Hematopoietic multipotent progenitor cell (in vitro differentiated cells): Measurements from ENCODE around the gene ZXDB. TPM values are rescaled to one million over a fixed set of nuclear protein-coding genes. Genes with fewer than 3 reads are reported as not detected.
A peak's percentile ranks its signal among the peaks of the same experiment; 100 is the strongest.
"Not testable (repeated sequence)": the region's sequence is repeated elsewhere in the genome, so short reads cannot be mapped to it uniquely, and the experiment has no call there.

Experiments used
- DNase-seq, 3 donors: peaks; one replicate each; pipeline ENCODE4 v3.0.0-alpha.2; 2011 to 2015; ENCODE audit warnings: low read depth in 2 of 3, low spot score in 2 of 3
- total RNA-seq: library from RNA; depleted of rRNA; stranded (reverse); fragments of >200 nt; gene quantifications from one replicate; pipeline ENCODE4 v1.2.3, GENCODE V29; 2012

ZXDB gene
- total RNA-seq = 15.1 TPM

GRCh38 chrX:57591284-57592159 is at the start of gene ZXDB:
TSS of gene ZXDB (plus strand) at chrX:57592011. CDS start at chrX:57592049, 38 bp downstream.
- DNase-seq = peak; percentile 16 to 44 (median 27)

GRCh38 chrX:57565198-57565597 is 26.6 kb upstream of the ZXDB start:
- no peak for DNase-seq

GRCh38 chrX:57573754-57574153 is 18.1 kb upstream of the ZXDB start:
- DNase-seq = peak in 2 of 3 donors; percentile 23 to 57

DNA sequence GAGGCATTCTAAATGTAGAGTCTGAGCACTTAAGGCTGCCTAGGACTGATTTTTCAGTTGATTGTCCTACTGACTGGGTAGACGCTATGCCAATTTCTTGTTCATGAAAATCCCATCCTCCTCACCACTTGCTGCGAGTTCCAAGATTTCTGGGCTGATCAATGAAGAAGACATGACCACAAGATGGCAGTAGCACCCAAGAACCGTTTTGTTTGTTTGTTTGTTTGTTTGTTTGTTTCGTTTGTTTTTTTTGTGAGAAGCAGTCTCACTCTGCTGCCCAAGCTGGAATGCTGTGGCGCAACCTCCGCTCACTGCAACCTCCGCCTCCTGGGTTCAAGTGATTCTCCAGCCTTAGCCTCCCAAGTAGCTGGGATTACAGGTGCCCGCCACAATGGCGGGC is 8.9 kb upstream of the ZXDB start:
- not testable (repeated sequence) for DNase-seq

DNA sequence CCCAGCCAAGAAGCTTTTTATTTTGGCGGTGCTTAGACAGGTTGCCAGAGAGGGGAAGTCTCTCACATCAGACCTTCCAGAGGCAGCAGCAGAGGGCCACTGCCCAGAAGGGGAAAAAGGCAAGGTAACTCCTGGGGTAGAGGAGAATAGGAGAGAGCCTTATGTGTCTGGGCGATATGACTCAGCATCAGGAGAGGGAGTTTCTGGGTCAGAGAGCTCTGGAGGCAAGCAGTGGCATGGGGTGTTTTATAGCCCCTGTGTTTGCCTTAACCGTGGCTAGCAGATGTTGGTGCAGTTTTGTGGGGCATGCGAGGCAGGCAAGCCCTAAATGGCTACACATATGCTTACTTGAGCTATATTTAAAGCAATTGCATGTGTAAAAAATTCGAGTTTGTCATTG is 8.3 kb upstream of the ZXDB start:
- no peak for DNase-seq

GRCh38 chrX:57586360-57586759 is 5.5 kb upstream of the ZXDB start:
- no peak for DNase-seq

DNA sequence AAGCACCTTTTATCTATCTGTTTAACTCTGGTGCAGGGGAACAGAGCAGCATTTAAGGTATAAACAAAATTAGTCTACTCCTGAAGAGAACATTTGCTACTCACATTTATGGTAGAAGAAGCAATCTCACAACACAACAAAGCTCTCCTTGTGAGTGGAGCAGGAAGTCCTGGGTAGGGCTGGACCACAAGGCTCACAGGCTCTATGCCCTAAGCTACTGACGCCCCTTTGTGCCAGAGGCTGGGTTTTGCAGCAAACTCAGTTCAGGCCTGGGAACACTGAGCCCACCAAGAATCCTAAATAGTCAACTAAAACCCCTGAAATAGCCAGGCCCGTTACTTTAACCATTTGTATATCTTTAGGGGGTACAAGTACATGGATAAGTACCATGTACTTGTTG is 4.7 kb upstream of the ZXDB start:
- no peak for DNase-seq

- peak in 1 of 3 donors; percentile 14 for DNase-seq
These were observed 4.2 kb upstream of the ZXDB start for GRCh38 chrX:57587607-57588006.

- peak in 2 of 3 donors; percentile 17 to 35 for DNase-seq
These were observed 516 bp downstream of the ZXDB start for GRCh38 chrX:57592160-57592893.

GRCh38 chrX:57592894-57593215 is 1.0 kb downstream of the ZXDB start:
- peak in 2 of 3 donors; percentile 31 to 57 for DNase-seq

- DNase-seq = peak in 2 of 3 donors; percentile 22 to 53
These were observed 3.6 kb downstream of the ZXDB start for GRCh38 chrX:57595381-57595811.

GRCh38 chrX:57596109-57596508 is 4.3 kb downstream of the ZXDB start:
- DNase-seq = no peak

GRCh38 chrX:57596516-57596915 is 4.7 kb downstream of the ZXDB start:
- no peak for DNase-seq

DNA sequence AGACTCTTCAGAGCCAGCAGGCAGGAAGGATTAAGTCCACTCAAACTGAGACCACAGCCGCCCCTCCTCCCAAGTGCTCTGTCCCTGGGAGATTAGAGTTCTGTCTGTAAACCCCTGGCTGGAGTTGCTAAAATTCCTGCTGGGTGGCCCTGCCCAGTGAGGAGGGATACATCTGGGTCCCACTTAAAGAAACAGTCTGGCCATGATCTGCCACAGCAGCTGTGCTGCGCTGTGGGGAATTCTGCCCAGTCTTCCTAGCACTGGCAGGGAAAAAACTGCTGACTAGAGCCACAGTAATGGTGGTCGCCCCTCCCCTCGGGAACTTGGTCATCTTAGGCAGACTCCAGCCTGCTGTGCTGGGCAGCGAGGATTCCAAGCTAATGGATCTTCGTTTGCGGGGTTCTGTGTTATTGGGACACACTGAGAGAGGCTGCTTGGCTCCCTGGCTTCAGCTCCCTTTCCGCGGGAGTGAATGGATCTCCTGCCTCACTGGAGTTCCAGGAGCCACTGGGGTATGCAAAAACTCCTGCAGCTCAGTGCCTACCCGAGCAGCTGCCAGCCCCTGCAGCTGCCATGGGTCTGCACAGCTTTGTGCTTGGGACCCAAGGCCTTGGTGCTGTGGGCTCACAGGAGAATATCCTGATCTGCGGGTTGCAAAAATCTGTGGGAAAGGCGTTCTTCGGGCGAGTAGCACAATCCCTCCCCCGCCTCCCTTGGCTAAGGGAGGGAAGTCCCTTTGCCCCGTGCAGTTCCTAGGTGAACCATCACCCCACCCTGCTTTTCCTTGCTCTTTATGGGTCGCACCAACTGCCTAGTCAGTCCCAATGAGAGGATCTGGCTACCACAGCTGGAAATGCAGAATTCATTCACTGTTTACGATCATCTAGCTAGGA is 15.7 kb downstream of the ZXDB start:
- DNase-seq = no peak

DNA sequence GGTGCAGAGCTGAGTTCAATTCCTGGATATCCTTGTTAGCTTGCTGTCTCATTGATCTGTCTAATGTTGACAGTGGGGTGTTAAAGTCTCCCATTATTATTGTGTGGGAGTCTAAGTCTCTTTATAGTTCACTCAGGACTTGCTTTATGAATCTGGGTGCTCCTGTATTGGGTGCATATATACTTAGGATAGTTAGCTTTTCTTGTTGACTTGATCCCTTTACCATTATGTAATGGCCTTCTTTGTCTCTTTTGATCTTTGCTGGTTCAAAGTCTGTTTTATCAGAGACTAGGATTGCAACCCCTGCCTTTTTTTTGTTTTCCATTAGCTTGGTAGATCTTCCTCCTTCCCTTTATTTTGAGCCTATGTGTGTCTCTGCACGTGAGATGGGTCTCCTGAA is 21.5 kb downstream of the ZXDB start:
- not testable (repeated sequence) for DNase-seq

DNA sequence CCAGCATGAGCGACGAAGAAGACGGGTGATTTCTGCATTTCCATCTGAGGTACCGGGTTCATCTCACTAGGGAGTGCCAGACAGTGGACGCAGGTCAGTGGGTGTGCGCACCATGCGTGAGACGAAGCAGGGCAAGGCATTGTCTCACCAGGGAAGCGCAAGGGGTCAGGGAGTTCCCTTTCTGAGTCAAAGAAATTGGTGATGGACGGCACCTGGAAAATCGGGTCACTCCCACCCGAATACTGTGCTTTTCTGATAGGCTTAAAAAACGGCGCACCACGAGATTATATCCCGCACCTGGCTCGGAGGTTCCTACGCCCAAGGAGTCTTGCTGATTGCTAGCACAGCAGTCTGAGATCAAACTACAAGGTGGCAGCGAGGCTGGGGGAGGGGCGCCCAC is 37.6 kb downstream of the ZXDB start:
- DNase-seq = not testable (repeated sequence)

- DNase-seq = no peak
These were observed 48.8 kb downstream of the ZXDB start for GRCh38 chrX:57640674-57641016.

- DNase-seq = no peak
These were observed 49.5 kb downstream of the ZXDB start for GRCh38 chrX:57641338-57641737.

- DNase-seq = no peak
These were observed 51.9 kb downstream of the ZXDB start for GRCh38 chrX:57643698-57644097.

DNA sequence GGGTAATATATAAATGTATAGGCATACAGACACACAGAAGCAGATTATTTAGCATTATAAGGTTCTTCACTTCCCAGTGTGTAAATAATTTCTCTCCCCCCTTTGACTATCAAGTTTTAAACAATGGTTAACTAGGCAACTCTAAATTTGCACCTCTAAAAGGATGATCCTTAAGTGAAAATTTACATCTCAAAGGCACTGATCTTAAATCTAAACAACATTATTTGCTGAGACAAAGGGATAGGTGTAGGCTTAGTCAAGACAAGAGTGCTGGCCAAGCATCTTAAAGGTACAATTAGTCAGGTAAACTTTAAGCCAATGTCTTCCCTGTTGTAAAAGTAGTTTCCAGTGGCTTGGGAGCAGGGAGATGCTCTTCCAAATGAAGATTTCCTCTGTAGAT is 55.2 kb downstream of the ZXDB start:
- DNase-seq = no peak
